Activated CD4-positive, alpha-beta T cell treated with anti-CD3 and anti-CD28 coated beads for 48 hours (primary cell): Measurements from ENCODE around the gene CRIP2.

Source experiments
- DNase-seq: peaks from one replicate; pipeline ENCODE4 v3.0.0-alpha.2; 2020

The CRIP2 gene

DNA sequence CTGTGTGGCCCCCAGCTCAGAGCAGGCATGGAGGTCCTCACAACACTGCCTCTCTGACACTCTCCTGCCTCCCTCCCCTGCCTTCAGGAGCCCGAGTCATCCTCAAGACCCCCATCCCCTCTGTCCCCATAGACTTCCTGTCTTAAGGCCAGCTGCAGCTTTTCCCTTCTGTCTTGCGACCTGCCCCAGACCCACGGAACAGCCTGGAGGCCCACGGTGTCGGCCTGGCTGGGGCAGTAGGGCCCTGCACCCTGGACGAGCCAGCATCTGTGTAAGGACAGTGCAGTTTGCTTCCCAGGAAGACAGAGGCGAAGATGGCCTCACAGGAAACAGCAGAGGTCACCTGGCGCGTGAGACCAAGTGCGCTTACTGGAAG, 26.1 kb downstream of the CRIP2 start:
- no peak for DNase-seq

DNA sequence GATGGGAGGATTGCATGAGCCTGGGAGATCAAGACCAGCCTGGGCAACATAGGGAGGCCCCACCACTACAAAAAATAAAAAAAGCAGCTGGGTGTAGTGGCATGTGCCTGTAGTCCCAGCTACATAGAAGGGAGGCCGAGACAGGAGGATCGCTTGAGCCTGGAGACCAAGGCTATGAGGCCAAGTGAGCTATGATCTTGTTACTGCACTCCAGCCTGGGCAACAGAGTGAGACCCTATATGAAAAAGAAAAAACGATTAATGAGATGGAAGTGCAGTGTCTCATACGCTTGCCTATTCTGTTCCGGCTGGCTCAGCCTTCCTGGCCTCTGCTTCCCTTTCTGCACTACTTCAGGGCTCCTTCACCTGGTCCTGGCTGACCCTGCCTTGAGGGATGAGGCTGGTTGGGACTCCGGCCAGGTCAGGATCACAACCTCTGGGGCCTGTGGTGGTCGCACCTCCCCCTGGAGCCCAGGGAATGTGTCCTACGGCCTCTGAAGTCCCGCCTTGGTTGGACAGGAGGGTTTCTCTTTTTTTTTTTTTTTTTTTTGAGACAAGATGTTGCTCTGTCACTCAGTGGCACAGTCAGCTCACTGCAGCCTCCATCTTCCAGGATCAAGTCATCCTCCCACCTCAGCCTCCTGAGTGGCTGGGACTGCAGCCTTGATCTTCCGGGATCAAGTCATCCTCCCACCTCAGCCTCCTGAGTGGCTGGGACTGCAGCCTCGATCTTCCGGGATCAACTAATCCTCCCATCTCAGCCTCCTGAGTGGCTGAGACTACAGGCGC, 27.1 kb downstream of the CRIP2 start:
- no peak for DNase-seq

DNA sequence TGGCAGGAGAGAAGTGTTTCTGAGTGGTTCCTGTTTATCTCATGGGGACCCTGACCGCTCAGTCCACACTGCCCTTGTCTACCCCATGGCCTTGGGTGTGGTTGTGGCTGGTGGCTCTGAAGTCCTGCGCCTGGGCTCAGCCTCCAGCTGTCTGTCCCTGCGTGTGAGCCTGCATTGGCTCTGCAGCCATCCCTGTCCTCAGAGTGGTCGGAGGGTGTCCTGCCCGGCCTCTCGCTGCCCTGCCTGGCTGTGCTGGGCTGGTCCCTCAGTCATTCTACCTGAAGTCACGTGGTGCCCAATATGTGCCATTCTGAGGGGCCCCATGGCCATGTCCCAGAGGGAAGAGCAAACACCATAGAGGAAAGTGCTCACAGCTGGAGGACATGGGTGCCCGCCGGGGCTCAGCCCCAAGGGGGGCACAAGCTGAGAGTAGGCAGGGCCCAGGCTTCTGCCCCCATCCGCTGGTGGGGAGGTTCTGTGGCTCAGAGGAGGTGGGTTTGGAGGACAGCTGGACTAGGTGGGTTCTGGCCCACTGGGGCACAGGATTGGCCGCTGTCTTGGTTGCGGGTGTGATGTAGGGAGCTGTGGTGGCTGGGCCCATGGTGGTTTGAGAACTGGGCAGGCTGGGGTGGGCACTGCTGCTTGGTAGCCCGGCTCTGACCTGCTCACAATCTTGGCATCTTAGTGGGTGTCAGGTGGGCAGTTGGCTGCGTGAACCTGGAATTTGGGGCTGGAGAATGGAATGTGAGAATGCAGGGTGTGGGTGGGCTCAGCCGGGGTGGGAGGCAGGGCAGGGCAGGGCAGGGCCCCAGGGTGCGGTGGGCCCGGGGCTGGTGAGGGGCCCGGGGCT, 28.1 kb downstream of the CRIP2 start:
- DNase-seq: no peak

DNA sequence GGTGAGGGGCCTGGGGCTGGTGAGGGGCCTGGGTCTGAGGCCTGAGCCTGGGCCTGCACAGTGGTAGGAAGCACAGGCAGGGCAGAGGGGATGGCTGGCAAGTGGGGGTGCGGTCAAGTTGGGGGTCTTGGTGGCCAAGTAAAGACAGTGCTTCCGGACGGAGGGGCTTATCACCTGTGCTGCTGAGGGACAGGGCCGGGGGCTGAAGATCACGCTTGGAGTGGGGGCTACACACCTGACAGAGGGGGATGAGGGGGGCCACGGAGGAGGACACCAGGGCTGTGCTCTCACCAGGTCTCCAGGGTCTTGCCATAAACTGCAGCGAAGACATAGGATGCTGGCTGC, 28.6 kb downstream of the CRIP2 start:
- no peak for DNase-seq

DNA sequence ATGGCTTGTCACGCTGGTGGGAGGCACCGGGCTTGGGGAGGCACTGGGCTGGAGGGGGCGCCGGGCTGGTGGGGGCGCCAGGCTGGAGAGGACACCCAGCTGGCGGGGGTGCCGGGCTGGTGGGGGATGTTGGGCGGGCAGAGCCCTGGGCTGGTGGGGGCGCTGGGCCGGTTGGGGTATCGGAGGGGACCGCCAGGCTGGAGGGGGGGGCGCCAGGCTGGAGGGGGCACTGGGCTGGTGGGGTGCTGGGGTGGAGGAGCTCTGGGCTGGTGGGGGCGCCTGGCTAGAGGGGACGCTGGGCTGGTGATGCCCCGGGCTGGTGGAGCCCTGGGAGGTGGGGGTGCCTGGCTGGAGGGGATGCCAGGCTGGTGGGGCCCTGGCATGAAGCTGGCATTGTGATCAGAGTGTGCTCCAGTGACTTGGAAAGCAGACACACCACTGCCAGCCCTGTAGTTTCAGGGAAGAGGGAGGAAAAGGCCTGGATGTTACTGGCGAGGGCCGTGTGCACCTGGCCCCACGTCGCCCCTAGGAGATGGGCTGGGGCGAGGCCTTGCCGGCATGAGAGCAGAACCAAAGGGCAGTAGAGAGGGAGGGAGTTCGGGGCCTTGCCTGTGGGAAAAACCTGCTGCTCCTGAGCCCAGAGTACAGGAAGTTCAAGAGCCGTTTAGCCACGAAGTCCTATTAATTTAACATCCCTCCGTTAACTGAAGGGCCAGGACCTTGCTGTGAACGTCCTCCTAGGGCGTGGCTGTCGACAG, 29.5 kb downstream of the CRIP2 start:
- DNase-seq: no peak

DNA sequence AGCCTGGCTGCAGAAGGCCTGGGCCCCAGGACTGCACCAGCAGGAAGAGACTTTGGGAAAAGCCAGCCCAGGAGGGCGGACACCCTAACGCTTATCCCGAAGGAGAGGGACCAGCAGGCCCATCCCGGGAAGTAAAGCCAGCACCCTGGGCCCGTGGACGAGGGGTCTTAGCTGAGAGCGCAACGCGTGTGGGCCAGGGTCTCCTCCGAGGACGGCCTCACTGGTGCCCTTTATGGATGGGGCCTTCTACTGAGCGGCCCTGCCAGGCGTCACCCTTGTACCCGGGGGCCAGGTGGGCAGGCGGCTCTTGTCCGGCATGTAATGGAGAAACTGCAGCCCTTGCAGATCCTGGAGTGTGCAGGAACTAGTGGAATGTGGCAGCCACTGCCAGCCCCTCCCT, 30.5 kb downstream of the CRIP2 start:
- no peak for DNase-seq

DNA sequence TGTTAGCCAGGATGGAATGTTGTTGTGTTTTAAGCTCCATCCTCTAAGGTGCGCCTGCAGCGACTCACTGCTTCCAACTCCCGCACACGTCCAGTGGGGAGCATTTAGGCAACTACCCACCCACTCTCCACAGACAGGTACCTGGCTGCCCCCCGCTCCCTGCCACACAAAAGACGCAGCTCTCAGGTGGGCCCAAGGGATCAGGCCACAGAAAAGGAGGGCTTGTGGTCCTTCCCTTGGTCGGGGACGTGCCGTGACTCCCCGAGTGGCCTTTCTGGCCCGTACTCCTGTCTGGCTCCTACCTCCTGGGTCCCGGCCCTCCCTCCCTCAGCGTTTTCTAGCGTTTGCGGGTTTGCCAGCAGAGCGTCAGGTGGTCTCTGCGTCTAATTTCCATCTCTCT, 32.6 kb downstream of the CRIP2 start:
- no peak for DNase-seq

DNA sequence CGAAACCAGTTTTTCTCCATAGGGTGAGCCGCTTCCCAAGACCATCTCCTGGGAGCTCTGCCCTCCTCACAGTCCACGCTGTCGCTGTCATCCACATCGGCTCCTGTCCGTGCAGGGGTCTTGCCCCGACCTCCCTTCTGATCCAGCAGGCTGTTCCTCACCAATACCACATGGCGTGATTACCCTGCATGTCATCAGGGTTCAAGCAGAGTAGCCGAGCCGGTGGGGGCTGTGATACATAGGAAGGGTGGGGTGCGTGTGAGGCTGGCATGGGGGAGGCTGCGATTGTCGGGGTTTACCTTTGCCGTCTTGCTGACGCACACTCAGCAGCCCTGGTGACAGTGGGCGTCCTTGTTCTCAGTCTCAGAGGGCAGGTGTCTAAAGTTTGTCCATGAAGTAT, 33.4 kb downstream of the CRIP2 start:
- DNase-seq: no peak

DNA sequence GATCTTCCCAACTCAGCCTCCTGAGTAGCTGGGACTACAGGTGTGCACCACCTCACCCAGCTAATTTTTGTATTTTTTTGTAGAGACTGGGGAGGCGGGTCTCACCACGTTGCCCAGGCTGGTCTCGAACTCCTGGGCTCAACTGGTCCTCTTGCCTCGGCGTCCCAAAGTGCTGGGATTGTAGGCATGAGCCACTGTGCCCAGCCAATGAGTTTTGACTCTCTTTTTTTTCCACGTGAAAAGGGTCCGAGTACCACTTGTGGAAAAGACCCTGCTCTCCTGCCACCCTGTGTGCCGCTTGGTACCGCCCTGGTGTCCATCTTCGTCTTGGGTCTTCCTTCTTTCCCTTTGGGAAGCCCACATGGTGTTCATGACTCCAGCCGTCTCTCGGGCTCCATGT, 34.0 kb downstream of the CRIP2 start:
- DNase-seq: no peak

DNA sequence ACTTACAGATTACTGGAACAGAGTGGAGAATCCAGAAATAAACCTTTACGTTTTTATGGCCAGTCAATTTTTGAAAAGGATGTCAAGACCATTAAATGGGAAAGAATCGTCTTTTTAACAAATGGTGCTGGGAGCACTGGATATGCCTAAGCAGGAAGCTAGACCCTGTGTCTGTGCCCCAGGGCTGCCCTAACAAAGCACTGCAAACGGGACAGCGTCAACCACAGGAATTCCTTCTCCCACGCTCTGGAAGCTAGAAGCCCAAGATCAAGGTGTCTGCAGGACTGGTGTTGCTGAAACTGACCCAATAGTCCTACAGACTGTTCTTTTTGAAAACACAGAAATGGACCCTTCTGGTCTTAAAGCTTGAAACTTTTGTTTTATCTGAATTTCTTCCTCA, 42.5 kb downstream of the CRIP2 start:
- no peak for DNase-seq

DNA sequence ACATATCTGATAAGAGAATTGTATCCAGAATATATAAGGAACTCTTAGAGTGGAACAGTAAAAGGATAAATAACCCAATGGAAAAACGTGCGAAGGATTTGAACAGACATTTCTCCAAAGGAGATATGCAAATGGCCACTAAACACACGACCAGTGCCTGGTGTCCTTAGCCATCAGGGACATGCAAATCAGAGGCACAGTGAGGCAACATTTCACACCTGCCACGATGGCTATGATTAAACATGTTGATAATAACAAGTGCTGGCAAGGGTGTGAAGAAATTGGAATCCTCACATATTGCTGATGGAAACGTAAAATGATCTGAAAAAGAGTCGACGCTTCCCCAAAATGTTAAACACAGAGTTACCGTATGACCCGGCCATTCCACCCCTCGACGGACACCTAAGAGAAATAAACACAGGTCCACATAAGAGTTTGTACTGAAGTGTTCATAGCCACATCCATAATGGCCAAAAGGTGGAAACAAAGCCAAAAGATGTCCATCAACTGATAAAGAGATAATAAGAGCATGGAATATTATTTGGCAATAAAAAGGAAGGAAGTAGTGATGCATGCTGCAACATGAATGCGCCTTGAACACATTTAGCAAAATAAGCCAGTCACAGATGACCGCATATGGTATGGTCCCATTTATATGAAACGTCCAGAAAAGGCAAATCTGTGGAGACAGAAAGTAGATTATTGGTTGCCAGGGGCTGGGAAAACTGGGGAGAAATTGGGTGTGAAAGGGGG, 45.5 kb downstream of the CRIP2 start:
- DNase-seq: no peak

DNA sequence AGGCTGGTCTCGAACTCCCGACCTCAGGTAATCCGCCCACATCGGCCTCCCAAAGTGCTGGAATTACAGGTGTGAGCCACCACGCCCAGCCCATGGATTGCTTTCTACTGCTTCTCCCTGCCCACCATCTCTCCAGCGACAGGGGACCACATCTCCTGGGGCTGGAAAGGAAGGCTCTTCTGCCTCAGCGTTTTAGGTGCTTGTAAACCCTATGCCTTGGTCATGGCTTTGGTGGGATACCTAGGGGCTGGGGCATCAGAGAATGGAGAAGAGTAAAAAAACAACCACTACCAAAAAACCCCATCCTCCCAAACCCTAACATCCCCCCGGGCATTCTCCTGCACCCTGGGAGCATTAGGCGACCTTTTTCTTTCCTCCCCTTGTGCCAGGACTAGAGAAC, 50.7 kb downstream of the CRIP2 start:
- DNase-seq: no peak

DNA sequence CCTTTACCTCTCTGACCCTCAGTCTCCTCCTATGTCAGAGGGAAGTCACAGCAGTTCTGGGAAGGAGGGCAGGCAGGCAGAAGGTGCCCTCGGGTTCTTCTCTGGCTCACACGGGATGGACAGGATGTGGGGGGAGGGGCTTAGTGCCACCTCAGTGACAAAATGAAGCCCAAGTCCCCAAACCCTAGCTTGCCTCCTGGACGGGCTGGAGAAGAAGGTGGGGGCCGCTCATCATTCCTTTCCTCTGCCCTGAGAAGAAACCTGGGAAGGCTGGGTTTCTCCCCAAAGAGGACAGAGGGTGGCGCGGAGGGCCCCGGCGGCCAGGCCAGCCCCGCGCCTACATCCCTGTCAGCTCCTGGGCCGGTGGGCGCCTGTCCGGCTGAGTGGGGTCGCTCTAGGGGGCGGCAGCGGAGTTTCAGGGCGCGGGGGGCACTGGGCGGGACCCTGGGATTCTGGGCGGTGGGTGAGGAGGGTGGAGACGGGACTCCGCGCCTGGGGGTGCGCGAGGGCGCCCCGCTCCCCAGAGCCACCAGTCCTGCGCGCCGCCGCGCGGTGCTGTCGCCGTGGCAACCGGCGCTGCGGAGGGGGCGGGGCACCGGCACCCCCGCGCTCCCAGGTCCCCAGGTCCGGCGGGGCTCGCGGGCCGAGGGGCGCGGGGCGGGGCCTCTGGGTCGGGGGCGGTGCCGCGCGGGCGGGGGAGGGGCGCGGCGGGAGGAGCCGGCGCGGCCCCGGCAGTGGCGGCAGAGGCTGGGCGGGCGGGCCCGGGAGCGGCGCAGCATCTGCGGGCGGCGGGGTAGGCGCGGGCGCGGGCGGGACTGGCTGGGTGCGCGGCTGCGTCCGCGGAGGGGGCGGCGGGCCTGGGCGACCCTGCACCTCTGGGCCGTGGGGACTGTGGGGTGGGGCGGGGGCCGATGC, 51.5 kb downstream of the CRIP2 start, which contains the start of gene TMEM121:
Gene TMEM121 (plus strand): TSS at position 723 of the 915 bp plus-strand sequence. CDS start 2,252 bp downstream, outside the sequence.
- peak; percentile 46 for DNase-seq

DNA sequence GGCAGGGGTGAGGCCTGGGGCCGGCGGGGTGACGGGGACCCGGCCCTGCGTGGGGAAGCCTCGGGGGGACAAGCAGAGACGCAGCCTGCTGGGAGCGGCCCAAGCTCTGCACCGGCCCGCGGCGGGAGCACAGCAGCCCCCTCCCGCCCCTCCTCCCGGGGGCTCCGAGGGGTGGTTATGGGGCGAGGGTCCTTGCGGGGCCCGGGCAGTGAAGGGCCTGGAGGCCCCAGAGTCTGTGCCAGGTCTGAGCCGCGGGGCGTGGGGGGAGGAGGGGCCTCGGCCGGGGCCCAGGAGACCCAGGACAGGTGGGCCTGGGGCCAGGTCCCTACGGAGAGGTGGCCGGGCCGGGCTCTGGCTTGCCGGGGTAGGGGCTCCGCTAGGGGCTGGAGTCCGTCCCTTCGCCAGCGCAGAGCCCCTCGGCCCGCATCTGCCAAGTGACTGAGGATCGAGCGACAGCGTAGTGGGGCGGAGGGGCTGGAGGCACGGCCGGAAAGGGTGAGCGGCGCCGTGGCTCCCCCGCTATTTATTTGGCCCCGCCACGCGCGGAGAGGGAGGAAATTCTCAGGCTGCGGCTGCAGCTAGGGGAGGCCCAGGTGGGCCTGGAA, 52.3 kb downstream of the CRIP2 start:
- DNase-seq: no peak

DNA sequence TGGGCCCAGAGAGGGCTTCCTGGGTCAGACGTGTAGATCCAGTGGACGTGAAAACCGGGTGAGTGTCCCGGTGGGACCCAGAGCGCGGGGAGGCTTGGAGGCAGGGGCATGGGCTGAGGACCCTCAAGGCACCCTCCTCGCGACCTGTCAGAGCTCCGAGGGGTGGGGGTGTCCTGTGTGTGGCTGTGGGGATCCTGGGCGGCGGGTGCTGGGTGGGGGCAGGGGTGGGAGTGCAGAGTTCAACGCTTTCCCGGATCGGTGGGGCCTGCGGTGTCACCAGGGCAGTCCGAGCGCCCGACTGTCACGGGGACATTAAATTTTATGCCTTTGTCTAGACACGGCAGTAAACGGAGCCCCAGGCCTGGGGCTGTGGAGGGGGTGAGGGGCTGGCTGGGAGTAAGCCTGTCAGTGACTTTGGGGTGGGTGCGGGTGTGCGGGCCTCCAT, 52.8 kb downstream of the CRIP2 start:
- DNase-seq: no peak

DNA sequence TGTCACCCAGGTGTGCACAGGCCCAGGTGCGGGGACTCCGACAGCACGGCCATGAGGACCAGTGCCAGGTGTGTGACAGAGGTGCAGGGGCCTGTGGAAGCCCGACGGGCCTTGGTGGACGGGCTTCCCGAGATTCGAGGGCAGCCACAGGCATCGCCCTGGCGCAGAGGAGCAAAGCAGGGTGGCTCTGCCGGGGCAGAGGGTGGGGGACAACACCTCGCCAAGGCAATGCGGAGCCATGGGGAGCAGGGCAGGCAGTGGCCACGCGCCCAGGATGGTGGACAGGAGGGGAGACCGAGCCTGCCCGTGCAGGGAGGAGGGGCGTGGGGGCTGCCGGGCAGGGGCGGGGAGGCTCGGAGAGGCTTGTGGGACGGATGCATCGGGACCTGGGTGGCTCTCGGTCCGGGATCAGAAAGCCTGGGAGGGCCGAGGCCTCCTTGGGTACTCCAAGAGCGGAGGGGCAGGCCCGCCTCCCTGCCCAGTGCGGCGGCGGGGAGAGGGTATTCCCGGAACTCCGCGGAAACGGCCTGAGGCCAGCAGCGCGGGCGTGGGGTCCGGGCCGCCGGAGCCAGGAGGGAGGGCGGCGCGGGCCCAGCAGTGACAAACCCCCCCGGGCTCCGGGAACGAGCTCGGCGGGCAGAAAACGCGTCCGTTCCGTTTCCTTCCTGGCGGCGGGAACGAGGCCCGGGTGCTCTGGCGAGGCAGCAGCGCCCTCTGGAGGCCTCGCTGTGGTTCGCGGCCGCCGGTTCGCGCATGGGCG, 53.4 kb downstream of the CRIP2 start:
- peak; percentile 88 for DNase-seq

DNA sequence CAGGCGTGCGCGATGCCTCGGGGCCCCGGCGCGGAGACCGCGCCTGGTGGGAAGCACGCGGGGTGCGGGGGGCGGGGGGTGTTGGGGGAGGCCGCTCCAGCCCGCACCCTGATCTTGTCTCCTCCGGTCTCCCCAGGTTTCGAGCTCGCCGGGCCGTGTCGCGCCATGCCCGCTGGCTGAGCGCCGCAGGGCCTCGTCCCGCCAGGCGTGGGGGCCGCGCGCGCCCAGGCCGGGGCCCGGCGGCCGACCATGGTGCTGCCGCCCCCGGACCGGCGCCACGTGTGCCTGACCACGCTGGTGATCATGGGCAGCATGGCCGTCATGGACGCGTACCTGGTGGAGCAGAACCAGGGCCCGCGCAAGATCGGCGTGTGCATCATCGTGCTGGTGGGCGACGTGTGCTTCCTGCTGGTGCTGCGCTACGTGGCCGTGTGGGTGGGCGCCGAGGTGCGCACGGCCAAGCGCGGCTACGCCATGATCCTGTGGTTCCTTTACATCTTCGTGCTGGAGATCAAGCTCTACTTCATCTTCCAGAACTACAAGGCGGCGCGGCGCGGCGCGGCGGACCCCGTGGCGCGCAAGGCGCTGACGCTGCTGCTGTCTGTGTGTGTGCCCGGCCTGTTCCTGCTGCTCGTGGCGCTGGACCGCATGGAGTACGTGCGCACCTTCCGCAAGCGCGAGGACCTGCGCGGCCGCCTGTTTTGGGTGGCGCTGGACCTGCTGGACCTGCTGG, 54.1 kb downstream of the CRIP2 start:
- peak; percentile 76 for DNase-seq

DNA sequence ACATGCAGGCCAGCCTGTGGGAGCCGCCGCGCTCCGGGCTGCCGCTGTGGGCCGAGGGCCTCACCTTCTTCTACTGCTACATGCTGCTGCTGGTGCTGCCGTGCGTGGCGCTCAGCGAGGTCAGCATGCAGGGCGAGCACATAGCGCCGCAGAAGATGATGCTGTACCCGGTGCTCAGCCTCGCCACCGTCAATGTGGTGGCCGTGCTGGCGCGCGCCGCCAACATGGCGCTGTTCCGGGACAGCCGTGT, 54.6 kb downstream of the CRIP2 start:
- DNase-seq: no peak
